NCI-H128 (cell line): Measurements from ENCODE around the gene IFRD2.
"Not testable (repeated sequence)": the region's sequence is repeated elsewhere in the genome, so short reads cannot be mapped to it uniquely, and the experiment has no call there.

ENCODE experiments used
- DNase-seq: peaks from one replicate; lab custom pipeline; 2025; ENCODE audit not compliant: unreplicated experiment; lab: John Stamatoyannopoulos, UW

IFRD2 gene

DNA sequence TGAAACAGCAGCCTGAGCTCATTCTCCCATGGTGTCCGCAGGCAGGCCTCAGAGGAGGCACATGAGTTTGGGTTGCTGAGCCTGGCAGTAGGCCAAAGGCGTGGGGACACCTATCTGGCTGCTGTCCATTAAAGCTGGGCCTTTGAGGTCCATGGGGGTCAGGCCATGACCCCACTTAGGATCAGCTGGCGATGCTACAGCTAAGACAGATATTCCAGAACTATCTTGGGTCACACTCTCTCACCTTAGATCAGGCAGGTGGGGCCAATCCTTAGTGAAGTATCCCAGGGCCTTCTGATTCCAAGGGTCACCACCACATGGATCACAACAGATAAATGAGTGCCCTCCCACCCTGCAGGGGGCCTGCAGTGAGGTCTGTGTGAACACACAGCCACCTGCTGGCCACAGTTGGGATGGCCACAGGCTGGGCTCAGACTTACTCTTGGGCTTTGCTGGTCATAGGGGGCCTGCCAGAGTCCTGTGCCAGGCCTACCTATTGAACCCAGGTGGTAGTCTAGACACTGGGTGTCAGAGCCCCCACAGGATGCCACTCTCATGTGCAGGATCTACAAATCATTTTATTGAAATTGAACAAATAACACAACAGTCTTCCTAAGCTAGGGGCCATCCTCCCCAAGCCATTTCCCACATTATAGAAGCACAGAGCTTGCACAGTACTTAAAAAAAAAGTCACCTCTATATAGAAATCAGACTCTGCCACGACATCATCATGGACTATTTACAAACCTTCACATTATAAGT is 32.3 kb upstream of the IFRD2 start:
- DNase-seq = peak; percentile 32

DNA sequence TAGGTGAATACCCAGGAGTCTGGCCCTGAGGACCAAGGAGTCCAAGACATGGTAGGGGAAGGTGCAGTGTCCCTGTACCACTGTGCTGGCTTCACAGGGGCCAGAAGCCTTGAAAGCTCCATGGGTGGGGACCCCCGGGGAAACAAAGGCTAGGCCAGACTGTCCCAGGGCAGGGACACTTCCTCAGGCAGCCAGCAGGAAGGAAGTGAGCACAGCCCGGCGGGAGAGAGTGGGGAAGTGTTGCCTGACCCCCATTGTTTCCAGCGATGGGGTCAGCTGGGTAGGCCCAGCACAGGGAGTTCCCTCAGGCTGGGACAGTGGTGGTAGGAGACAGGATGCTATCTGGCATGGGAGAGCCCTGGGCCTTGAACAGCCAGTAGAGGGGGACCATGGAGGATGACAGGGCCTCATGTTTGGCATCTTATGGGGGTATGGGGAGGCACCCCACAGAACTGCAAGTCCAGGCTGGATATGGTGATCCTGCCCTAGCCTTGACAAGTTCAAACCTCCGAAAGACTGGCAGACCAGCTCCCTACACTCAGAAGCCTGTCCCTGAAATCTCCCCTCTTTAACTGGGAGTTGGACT is 31.5 kb upstream of the IFRD2 start:
- DNase-seq = no peak

DNA sequence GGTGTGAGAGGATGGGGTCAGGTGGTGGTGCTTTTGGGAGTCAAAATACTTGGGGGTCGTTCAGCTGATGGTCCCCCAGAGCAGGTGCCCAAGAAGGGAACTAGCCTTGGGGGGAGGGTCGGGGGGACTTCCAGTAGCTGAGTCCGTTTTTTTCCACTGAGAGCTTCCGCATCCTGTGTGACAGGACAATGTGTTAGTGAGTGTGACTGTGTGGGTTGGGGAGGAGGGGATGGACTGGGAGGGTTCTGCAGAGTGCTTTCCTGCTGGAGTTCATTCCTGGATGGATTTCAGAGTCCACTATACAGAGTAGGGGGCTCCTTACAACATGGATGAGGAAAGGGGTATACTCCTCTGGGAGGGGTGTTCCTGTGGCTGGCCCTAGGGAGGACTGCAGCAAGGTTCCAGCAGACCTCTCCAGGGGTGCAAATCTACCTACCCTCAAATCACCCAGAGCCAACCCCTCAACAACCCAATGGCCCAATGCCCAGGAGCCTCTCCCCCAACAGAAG is 30.9 kb upstream of the IFRD2 start:
- no peak for DNase-seq

DNA sequence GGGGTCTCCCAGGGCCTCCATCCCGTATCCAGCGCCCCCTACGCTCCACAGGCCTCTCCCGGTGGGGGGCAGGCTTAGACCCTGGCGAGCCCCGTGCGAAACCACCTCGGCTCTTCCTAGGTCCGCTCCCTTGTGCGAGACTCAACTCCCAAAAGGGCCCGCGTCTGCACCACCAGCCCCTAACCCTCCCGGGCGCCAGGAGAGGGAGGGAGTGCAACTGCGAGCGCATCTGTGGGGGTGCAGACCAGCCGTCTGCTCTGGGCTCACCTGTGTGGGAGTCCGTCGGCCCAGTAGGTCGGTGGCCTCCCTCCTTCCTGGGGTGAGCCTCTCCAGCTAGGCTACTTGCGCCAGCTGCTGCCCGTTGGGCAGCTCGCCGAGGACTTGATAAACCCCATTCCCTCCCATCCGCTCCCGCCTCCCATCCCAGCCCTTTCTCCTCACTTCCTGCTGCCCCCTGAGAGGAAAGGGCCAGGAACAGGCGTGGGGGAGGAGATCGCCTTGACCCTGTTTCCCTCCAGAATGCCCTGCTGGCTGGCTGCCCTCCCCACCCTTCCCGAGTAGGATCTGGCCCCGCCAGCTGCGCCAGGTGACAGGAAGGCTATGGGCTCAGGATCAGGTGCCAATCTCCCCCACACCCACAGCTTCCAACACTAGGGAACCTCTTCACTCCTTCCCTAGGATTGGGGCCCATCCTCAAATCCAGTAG is 30.3 kb upstream of the IFRD2 start, which contains the start of gene HYAL2:
HYAL2 (minus strand) TSS at position 360 of the 706 bp plus-strand sequence. CDS start 2,256 bp downstream, outside the sequence.
- DNase-seq = no peak

DNA sequence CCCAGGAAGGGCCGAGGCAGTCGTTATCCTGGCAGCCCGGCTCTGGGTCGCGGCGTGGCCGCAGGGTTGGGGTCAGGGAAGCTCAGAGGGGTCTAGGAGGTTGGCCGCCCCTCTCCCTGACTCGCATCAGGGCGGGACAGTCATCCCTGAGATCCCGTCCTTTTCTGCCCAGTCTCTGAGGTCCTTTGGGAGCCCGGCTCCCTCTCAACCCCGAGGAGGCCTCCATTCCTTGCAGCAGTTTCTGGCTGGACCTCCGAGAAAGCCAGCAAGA is 29.8 kb upstream of the IFRD2 start:
- no peak for DNase-seq

DNA sequence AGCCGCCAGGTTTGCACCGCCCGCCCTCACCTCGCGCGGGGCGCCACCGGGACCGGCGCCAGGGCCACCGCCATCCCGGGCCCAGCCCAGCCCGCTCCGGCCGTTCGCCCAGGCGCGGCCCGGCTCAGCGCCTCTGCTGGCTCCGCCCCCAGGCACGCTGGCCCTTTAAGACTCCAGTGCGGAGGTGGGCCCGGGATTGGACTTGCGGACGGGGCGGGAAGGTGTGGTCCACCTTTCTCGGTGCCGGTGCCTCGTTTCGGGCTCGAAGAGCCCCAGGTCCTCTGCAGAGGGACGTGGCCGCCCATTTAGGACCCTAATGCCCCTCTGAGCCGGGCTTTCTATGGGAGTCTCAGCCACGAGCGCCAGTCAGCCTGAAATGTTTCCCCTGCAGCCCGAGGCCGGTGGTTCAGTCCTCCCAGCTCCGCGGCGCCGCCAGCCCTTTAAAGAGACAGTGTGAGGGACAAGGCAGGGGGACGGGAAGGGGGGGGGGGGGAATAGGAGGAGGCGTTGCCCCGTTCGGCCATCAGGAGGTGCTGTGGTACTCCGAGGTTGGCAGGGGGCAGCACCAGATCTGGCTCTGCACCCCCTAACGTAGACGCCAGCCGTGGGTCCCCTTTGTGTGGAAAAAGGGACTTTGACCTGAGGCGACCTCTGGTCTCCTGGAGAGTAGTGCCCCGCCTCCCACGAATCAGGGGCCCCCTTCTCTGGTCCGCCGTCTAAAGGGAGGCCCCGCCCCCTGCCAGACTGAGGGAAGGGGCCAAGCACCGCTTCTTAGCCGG is 29.3 kb upstream of the IFRD2 start:
- peak; percentile 40 for DNase-seq

DNA sequence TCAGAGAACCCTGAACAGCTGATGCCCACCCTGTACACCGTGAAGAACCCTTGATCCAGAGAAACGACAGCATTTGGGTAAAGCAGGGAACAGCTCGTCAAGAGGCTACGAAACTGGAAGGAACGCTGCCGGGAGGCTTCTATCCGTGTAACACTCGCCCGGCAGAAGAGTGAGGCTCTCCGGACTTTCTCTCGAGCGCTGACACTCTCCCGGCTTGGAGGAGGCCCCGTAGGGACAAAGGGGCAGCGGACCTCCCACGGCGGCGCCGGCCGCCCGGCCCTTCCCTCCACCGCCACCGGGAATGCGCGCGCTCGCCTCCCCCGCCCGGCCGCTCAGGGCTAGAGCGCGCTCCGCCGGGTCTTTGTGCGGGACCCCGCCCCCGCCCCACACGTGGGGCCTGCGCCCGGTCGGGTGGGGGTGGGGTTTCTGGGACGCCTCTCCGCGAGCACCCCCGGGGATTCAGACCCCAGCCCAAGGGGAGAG is 28.7 kb upstream of the IFRD2 start:
- no peak for DNase-seq

DNA sequence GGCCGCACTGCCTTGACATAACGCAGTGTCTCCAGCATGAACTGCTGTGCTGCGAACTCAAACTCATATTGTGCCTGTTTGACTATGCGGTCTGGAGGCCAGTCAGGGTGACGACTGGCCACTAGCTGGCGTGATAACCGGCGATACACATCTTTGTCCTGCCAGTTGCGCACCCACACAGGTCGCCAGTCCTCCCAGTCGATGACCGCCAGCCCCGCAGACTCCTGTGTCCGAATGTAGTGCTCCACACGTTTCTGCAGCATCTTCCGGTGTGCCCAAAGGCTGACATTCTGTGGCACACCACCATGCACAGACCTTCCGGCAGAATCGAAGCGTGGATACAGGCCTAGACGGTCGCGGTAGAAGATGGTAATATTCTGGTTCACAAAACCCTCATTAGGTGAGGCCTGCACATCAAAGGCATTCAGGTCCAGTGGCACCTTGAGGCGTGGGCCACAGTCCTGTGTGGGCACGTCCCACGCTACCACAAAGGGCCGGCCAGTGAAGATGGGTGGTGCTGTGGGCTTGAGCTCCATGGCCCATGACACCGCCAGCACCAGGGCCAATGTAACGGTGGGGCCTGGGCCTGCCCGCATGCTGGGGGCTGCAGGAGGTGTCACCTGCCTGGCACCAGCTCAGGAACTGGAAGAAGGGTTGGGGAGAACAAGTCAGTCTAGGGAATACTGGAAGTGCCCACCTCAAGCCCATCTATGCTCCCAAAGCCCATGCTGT is 27.8 kb upstream of the IFRD2 start:
- DNase-seq = no peak

DNA sequence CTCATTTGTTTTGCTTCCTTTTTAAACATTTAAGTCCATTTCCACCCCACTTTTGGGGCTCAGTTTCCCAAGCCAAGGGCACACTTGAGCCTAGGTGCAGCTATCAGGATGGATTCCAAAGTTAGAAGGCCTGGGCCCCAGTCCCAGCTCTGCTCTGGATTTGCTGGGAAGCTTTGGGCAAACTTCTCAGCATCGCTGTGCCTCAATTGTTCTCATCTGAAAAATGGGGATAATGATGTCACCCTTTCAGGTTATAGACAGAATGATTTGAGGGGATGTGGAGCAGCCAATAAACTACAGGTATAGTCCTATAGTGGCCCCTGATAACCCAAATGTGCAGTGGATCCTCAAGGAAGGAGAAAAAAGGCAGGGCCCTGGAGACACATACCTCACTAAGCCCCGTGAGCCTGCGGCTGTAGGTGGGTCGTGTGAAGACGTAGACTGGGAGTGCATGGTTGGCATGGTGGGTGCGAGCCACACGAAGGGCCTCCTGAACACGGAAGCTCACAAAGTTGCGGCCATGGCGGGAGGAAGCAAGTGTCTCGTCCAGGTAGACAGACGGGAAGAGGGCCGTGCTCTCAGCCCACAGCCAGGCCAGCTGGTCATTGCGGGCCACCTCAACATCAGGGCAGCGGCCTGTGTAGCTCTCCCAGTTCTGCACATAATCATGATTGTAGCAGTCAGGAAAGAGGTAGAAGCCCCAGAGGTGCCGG is 27.1 kb upstream of the IFRD2 start:
- no peak for DNase-seq

DNA sequence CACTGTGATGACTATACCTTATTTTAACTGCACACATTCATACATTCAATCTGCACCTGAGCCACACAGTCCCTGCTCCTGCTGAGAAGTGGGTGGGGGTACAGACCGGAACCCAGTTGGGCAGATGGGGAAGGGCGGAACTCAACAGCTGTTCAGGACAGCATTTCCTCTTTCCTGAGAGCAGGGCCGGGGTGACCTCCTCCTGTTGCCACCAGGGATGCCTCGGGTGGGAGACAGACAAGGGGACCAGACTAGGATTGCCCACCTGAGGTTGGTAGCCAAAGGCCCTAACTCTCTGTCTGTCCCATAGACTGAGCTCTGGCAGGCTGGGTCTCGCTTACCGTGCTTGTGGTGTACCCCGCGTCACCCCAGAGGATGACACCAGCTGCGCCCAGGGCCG is 26.4 kb upstream of the IFRD2 start:
- DNase-seq = no peak

DNA sequence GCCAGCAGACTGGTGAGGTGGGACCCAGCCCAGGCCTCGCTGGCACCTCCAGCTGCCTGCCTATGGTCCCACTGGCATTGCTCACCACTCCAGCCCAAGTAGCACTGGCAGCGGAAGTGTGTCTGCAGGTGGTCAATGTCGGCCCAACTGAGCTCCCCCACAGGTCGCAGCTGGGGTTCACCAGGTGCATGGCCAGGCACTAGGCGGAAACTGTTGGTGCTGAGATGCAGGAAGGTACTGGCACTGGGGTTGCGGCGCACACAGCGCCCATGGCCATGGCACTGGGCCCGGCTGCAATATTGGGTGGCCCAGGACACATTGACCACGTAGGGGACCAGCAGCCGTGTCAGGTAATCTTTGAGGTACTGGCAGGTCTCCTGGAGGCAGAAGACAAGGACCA is 25.9 kb upstream of the IFRD2 start:
- DNase-seq = no peak

DNA sequence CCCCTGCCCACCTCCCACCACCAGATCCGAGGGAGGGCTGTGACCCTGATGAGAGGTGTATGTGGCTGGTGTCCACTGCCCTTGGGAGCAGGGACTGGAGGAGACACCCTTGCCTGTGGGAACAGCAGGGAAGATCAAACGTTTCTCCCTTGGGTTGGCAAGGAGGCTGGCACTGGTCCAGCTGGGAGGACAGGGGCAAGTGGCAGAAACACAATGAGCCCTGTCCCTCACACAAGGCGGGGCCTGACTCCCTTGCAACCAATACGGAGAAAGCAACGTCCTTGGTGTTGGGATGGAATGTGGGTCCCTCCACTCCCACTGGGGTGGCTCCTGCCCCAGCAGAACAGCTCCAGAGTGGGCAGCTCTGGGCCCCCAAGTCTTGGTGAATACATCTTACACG is 25.1 kb upstream of the IFRD2 start:
- no peak for DNase-seq

DNA sequence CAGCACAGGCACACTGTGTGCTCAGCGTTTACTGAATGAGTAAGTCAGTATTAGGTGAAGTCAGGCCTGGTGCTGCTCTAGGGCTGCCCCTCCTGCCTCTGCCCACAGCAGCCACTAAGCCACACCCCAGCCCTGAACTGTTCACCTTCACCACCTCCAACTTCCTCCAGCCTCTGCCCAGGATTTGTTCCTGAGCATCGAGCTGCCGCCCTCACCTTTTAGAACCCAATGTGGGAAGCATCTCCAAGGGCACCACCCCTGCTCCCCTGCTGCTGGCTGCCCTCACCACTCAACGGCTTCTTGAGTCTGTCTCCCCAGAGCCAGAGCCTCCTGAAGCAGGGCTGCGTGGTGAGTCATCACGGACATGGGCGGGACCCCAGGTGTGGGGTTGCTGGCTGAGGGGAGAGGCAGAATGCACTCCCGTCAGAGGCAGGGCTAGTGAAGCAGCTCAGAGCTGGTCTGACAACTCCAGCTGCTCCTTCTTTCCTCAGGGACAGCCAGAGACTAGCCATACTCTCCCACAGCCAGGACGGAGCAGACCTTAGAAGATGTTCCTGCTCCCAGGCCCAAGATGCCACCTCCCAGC is 24.5 kb upstream of the IFRD2 start:
- no peak for DNase-seq

DNA sequence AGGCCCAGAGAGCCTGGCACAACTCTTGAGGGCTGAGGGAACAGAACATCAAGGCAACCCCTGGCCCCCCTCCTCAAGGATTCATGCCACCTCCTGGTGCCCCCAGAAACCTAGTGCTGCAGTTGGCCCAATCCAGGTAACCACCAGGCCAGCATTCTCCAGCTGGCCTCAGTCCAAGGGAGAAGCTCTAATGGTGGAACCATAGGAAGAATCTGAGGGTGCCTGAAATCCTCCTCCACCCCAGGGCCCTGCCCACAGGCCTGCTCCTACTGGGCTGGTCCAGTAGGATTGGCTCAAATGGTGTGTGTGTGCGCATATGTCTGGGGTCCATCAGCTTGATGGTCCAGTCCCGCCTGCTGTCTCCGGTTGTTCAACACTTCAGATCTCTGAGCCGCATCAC is 22.6 kb upstream of the IFRD2 start:
- DNase-seq = no peak

DNA sequence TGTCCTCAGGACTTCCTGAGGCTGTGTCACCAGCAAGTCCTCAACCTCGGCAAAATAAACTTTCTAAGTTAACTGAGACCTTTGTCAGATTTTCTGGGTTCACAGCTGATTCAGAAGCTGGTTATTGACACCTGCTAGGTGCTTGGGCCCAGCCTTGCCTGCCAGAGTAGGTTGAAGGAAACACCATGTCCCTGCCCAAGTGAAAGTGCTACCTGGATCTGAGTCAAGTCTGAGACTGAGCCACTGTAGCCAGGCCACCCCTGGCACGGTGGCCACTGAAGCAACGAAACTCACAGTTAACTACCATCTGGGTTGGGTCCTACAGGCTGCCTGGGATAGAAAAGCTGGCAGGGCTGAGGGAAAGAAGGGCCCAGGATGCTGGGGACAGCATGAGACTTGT is 22.1 kb upstream of the IFRD2 start:
- DNase-seq = no peak

DNA sequence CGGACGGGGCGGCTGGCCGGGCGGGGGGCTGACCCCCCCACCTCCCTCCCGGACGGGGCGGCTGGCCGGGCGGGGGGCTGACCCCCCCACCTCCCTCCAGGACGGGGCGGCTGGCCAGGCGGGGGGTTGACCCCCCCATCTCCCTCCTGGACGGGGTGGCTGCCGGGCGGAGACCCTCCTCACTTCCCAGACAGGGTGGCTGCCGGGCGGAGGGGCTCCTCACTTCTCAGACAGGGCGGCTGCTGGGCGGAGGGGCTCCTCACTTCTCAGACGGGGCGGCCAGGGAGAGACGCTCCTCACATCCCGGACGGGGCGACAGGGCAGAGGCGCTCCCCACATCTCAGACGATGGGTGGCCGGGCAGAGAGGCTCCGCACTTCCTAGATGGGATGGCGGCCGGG is 19.8 kb upstream of the IFRD2 start:
- not testable (repeated sequence) for DNase-seq

DNA sequence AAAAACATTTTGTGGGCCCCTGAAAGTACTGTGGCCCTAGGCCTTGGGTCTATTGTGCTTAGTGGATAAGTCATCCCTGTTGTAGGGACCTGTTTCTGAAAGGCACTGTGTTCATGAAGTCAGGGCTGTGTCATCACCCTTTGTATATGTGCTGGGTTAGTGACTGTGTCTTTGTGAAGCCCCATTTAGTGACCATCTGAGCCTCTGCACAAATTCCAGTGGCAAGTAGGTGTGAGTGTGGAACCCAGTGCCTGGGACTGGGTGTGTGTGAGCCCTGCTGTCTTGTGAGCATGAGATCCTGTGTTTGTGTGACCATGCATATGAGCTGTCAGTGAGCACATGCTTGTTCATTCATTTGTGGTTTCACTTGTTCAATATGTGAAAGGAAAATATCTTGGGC is 12.4 kb upstream of the IFRD2 start:
- no peak for DNase-seq

DNA sequence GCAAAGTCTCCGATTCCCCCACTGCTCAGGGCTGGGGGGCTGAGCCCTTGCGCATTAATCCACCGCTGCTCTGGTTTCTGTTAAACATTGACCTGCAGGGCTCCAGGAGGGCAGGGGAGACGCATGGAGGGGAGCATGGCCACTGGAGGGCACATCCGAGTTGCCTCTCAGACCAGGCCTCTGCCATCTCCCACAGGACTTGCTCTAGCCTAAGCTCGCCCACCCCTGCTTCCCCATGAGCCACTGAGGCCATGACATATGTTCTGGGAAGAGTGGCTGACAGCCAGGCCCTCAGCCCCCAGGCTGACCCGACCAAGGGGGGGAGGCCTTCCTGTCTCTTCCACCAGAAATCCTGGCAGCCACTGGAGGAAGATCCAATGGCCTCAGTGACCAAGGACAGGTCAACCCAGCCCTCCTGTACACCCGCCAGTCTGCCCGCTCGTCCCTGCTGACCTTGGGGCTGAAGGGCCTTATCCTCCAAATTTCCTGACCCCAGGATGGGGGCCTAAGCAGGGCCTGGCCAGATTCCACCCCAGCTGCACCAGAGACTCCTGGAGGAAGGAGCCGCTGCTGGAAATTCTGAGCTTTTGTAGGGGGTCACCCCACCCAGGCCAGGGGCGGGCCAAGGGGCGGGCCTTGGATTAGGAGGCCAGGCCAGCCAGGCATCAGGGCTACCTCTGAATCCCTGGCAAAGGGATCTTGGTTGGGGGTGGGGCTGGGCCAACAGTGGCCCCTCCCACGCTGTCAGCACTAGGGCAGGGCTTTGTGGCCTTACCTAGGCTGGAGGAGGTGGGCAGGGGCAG is 11.0 kb upstream of the IFRD2 start, which contains the start of gene HYAL1:
HYAL1 (minus strand) TSS at position 562 of the 803 bp plus-strand sequence. CDS start 618 bp downstream, outside the sequence.
- DNase-seq = no peak
